Ramos (cell line): ENCODE measurements around the gene PLCB1.

Experiments used
- in situ Hi-C: fragments of 300-500 bp; cut with MboI; formaldehyde crosslinking; loops from one replicate; pipeline ENCODE4 v1.14.3; 2022; ENCODE audit warnings: low sequenced_read_pairs; ENCODE audit not compliant: unreplicated experiment

The PLCB1 gene

DNA sequence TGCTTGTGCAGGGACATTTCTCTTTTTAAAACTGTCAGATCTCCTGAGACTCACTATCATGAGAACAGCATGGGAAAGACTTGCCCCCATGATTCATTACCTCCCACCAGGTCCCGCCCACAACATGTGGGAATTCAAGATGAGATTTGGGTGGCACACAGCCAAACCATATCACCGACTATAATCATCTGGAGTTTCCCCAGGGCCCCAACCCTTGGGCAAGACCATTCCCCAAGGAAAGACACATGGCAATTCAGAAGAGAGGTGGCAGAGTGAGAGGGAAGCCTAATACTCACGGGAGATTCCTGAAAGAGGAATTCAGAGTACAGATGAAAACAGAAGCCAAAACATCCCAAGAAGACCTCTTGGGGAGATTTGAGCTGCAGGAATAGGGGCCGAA is 645.8 kb downstream of the PLCB1 start:
- in situ Hi-C loops: no loop called here

- in situ Hi-C loops: no loop called here
Observed at GRCh38 chr20:8778387-8778786, 646.3 kb downstream of the PLCB1 start.

DNA sequence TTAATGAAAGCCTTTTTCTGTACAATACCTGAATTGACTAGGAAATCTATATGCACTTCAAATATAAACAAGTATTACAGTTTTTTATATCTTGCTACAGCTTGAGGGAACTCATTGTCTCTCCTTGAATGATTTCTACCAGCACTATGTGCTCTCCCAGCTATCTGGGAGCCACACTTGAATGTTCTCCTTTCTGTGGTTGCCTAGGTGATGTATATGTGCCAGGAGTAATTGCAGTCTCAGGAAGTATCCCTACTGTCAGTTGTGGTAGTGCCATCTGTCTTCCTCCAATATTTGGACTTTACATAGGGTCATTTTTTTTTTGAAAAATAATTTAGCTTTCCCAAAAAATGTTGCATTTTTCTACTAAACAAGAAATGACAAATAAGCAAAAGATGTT is 648.8 kb downstream of the PLCB1 start:
- in situ Hi-C loops: no loop called here

DNA sequence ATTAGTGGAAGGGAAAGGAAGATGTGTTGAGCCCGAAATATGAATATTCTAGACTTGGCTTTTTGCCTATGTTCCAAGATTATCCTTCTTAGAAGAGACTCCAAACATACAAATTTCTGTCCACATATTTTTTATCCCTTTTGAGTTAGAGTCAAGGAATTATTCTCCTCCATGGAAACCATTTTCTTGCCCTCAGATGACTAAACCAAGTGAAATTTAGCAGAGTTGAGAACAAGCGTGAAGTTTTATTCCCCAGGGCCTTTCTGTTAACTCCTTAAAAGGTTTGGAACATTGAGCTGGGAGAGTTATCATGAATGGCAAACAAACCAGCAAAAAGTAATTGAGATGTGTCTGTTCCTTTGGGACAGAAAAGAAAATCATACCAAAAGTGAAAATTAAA is 650.7 kb downstream of the PLCB1 start:
- in situ Hi-C loops: no loop called here

DNA sequence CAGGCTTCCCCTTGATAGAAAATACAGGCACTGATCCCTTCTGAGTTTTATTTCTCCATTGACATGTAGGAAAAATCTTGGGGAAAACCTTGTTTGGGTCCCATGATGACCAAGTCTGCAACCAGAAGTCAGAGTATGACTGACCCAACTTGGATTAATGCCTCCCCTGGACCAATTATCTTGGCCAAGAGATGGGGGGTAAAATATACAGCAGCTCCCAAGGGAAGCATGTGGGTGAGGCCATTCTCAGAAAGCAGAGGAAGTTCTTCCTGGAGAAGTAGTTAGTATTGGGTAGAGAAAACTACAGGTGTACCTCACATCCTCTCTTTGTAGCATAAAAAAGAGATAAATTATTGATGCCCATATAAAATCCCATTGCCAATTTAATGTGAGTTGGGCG is 651.7 kb downstream of the PLCB1 start:
- in situ Hi-C loops: no loop called here

GRCh38 chr20:8786383-8786782 is 654.3 kb downstream of the PLCB1 start:
- in situ Hi-C loops: no loop called here

GRCh38 chr20:8787090-8787489 is 655.0 kb downstream of the PLCB1 start:
- in situ Hi-C loops: no loop called here

- in situ Hi-C loops: no loop called here
Observed at GRCh38 chr20:8788275-8788674, 656.2 kb downstream of the PLCB1 start.

GRCh38 chr20:8788831-8789230 is 656.8 kb downstream of the PLCB1 start:
- in situ Hi-C loops: no loop called here

GRCh38 chr20:8790442-8791074 is 658.5 kb downstream of the PLCB1 start:
- in situ Hi-C loops: no loop called here

GRCh38 chr20:8795404-8795803 is 663.3 kb downstream of the PLCB1 start:
- in situ Hi-C loops: no loop called here

- in situ Hi-C loops: no loop called here
Observed at GRCh38 chr20:8796088-8796660, 664.1 kb downstream of the PLCB1 start.

GRCh38 chr20:8798505-8798904 is 666.4 kb downstream of the PLCB1 start:
- in situ Hi-C loops: no loop called here

DNA sequence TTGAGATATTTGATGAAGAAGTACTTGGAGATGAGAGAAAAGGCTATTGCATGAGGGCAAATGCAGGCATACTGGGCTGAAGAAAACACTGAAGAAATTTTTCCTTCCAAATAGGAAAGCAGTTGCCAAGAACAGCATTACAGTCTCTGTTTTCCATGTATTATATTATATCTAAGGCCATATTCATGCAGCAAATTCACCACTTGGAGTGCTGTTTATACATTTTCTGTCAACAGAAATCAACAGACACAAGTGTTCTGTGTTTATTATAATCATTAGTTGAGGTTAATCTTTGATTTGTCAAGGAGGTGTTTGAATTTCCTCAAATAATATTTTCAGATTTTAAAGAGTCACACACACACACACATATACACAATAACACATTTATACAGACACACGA is 668.0 kb downstream of the PLCB1 start:
- in situ Hi-C loops: no loop called here

DNA sequence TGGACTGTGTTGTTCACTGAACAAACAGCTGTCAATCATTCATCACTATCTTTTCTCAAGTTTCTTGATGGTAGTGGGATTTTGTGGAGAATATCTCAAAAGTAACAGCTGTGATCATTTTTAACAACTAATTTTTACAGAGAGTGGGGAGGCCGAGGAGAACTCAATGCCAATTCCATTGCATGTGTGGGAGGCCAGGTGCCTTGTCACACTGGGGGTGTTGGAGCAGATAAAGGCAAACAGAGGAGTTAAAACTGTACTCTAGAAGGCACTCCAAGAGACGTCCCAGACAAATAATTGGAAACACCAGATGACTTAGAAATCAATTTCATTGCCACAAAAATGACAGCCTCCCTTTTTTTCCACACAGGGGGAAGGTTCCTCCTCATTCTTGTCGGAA is 669.6 kb downstream of the PLCB1 start:
- in situ Hi-C loops: no loop called here

GRCh38 chr20:8803065-8803464 is 671.0 kb downstream of the PLCB1 start:
- in situ Hi-C loops: no loop called here

GRCh38 chr20:8803941-8804340 is 671.9 kb downstream of the PLCB1 start:
- in situ Hi-C loops: no loop called here

DNA sequence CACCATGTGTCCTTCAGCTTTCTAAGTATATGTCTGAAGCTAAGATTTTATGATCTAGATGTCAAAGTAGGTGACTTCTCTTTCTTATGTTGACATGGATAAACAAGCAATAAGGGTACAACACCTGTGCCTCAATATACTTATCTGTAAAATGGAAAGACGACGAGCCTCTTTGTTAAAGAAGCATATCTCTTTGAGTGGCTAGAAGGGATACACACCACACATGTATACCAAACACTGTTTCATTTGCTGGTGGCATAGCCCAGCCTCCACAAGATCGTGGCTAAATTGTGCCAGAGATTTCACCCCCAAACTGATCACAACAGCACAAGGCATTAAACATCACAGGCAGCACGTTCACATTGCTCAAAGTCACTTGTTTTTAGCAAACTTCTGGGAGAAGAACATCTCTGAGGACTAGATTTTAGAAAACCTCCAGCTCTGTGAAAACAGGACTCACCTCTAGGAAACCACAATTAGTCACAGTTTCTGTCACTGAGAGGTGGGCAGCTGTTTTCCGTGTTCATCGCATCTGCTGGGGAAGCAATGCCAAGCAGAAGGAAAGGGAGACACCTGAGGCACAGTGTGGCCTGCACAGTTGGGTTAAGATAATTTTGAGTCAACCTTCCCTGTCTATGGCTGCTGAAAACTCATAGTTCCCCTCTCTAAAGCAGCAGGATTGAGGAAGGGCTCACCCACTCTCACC is 673.8 kb downstream of the PLCB1 start:
- in situ Hi-C loops: no loop called here

DNA sequence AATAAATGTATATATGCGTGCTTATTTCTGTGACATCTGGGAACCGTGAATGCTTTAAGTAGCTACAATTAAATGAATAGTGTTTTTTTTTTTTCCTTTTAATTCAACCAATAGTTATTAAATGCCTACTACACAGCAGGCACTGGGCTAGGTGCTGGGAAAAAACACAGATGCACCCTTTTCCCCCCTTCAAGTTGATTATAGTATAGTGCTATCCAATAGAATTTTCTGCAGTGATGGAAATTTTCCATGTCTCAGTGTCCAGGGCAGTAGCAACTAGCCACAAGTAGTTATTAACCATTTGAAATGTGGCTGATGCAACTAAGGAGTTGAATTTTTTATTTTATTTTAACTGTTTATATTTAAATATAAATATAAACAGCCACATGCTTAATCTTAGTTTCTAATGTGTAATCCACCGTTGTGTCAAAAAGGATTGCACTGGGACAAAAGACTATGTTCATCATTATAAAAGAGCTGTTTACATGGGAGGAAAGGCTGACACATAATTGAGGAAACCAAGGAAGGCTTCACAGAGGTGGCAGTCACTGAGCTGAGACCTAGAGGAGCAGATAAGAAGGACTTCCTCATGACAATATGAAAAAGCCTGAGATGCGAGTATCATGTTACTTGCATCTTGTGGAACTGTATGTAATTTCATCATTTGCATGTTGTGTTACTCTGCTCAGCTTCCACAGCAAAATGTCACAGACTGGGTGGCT is 675.6 kb downstream of the PLCB1 start:
- in situ Hi-C loops: no loop called here

DNA sequence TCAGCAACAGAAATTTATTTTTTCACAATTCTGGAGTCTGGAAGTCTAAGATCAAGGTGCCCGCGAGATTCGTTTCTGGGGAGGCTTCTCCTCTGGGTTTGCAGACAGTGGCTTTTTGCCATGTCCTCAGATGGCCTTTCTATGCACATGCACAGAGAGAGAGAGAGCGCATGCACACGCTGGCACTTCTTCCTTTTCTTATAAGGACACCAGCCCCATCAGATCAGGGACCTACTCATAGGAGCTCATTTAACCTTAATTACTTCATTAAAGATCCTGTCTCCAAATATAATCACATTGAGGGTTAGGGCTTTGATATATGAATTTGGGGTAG is 676.1 kb downstream of the PLCB1 start:
- in situ Hi-C loops: no loop called here
